ENCODE measurements around the gene RPL9. TPM values are rescaled to one million over a fixed set of nuclear protein-coding genes. Genes with fewer than 3 reads are reported as not detected.
A peak's percentile ranks its signal among the peaks of the same experiment; 100 is the strongest.
"Not testable (repeated sequence)": the region's sequence is repeated elsewhere in the genome, so short reads cannot be mapped to it uniquely, and the experiment has no call there.

The RPL9 gene
- total and polyA plus RNA-seq, 4 donors = 1,118 to 6,864 (median 1,912) TPM

DNA sequence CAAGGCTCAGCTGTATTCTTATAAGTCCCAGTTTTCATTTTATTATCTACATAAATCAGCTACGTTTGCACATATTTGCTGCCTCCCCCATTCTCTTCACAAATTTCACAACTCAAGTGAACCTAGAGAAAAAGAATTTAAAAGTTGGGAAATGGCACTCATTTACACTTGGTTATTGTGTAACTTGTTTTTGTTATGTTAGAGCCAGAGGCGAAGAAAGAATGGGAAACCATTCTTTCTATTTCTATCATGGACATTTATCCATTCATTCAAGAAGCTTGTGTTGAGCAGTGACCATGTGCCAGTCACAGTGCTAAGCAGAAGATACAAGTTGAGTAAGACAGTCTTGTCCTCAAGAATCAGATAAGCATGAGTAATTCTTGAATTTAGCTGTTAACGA lies 13.7 kb upstream of the RPL9 start:
- H3K9me3 ChIP-seq (ENCODE audit: control insufficient read depth, low read length) = no peaks in the 10 kb centered on the region
- H3K36me3 ChIP-seq (ENCODE audit: control insufficient read depth in 1 of 2, insufficient read depth in 2 of 2, low read length in 1 of 2) = no peaks in the 10 kb centered on the region
- no peaks in the 10 kb centered on the region for H3K27me3 ChIP-seq (ENCODE audit: control insufficient read depth in 1 of 2, insufficient read depth in 2 of 2, low read length in 1 of 2)
- DNase-seq = no peak
- no peak for ATAC-seq (ENCODE audit: low FRiP score)
- intact Hi-C loops (cut with DNase I) = loop anchor here in 1 of 2 donors (5.0 kb wide), 2 partner anchors 55 to 505 kb away; partner anchors contain the start of genes PDS5A and UGDH
- H3K4me3 ChIP-seq (ENCODE audit: low read length in 2 of 2) = no peak overlapping the region
- no peak overlapping the region for H3K27ac ChIP-seq (ENCODE audit: low read depth in 1 of 2, low read length in 2 of 2)
- 89% methylated on average over 3 of the region's 3 CpGs for WGBS, 2 donors
- no peaks in the 10 kb centered on the region for H3K4me1 ChIP-seq (ENCODE audit: control insufficient read depth in 1 of 2, insufficient read depth in 2 of 2, low read length in 2 of 2)

- Histone ChIP-seq H3K27me3 (ENCODE audit: control insufficient read depth in 1 of 2, insufficient read depth in 2 of 2, low read length in 1 of 2) (no peaks in the 10 kb centered on the region), H3K27ac (ENCODE audit: low read depth in 1 of 2, low read length in 2 of 2) (no peak overlapping the region), H3K9me3 (ENCODE audit: control insufficient read depth, low read length) (no peaks in the 10 kb centered on the region), H3K4me1 (ENCODE audit: control insufficient read depth in 1 of 2, insufficient read depth in 2 of 2, low read length in 2 of 2) (no peaks in the 10 kb centered on the region), H3K4me3 (ENCODE audit: low read length in 2 of 2) (no peak overlapping the region), H3K36me3 (ENCODE audit: control insufficient read depth in 1 of 2, insufficient read depth in 2 of 2, low read length in 1 of 2) (no peaks in the 10 kb centered on the region)
- no peak for ATAC-seq (ENCODE audit: low FRiP score)
- intact Hi-C loops (cut with DNase I) = loop anchor here in 1 of 2 donors (5.0 kb wide), 2 partner anchors 57 to 507 kb away; partner anchors contain the start of genes PDS5A and UGDH
- 81 to 85% methylated on average over 1 of the region's 1 CpG for WGBS, 2 donors
- DNase-seq = no peak
Measured at GRCh38 chr4:39470402-39470801, 11.7 kb upstream of the RPL9 start.

GRCh38 chr4:39469429-39470077 lies 10.8 kb upstream of the RPL9 start:
- DNase-seq (no peak), ATAC-seq (ENCODE audit: low FRiP score) (peak; percentile 93)
- intact Hi-C loops (cut with DNase I) = loop anchor here (2.0 to 5.0 kb wide), 4 partner anchors 58 to 508 kb away; partner anchors contain the start of genes PDS5A (in 1 of the 2) and UGDH (in 1 of the 2)
- no peaks in the 10 kb centered on the region for H3K4me1 ChIP-seq (ENCODE audit: control insufficient read depth in 1 of 2, insufficient read depth in 2 of 2, low read length in 2 of 2)
- no peaks in the 10 kb centered on the region for H3K27me3 ChIP-seq (ENCODE audit: control insufficient read depth in 1 of 2, insufficient read depth in 2 of 2, low read length in 1 of 2)
- H3K36me3 ChIP-seq (ENCODE audit: control insufficient read depth in 1 of 2, insufficient read depth in 2 of 2, low read length in 1 of 2) = peaks cover 0 to 3% of the 10 kb centered on the region in 2 donors
- H3K4me3 ChIP-seq (ENCODE audit: low read length in 2 of 2) = no peak overlapping the region
- peak overlapping the region in 1 of 2 donors; percentile 64 for H3K27ac ChIP-seq (ENCODE audit: low read depth in 1 of 2, low read length in 2 of 2)
- WGBS, 2 donors = 58 to 64% methylated on average over 4 of the region's 4 CpGs
- H3K9me3 ChIP-seq (ENCODE audit: control insufficient read depth, low read length) = no peaks in the 10 kb centered on the region

DNA sequence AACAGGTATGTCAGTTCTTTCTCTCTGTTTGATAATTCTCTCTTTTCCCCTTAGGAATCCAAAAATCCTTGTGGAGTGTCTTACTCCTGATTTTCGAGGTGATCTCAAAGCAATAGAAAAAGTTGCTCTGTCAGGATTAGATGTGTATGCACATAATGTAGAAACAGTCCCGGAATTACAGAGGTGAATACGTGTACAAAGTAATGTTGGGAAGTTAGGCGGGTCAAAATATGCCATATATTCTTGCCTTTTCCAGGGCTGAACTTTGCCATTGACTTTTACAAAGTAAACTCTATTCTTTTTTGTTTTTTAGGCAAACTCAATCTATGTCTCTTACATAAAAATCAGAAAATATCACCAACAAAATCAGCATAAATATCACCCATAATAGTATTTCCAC lies 8.7 kb upstream of the RPL9 start:
- Histone ChIP-seq H3K36me3 (ENCODE audit: control insufficient read depth in 1 of 2, insufficient read depth in 2 of 2, low read length in 1 of 2) (peaks cover 0 to 5% of the 10 kb centered on the region in 2 donors), H3K4me3 (ENCODE audit: low read length in 2 of 2) (no peak overlapping the region), H3K9me3 (ENCODE audit: control insufficient read depth, low read length) (no peaks in the 10 kb centered on the region), H3K27me3 (ENCODE audit: control insufficient read depth in 1 of 2, insufficient read depth in 2 of 2, low read length in 1 of 2) (no peaks in the 10 kb centered on the region), H3K27ac (ENCODE audit: low read depth in 1 of 2, low read length in 2 of 2) (no peak overlapping the region), H3K4me1 (ENCODE audit: control insufficient read depth in 1 of 2, insufficient read depth in 2 of 2, low read length in 2 of 2) (no peaks in the 10 kb centered on the region)
- WGBS, 2 donors = 89 to 92% methylated on average over 4 of the region's 4 CpGs
- no peak for DNase-seq
- intact Hi-C loops (cut with DNase I) = loop anchor here in 1 of 2 donors (5.0 kb wide), 1 partner anchor 190 kb away; no protein-coding TSS in a partner anchor
- ATAC-seq (ENCODE audit: low FRiP score) = no peak

- intact Hi-C loops (cut with DNase I) = loop anchor here in 1 of 2 donors (5.0 kb wide), 1 partner anchor 191 kb away; no protein-coding TSS in a partner anchor
- no peak overlapping the region for H3K4me3 ChIP-seq (ENCODE audit: low read length in 2 of 2)
- WGBS, 2 donors = 65 to 69% methylated on average over 4 of the region's 4 CpGs
- no peaks in the 10 kb centered on the region for H3K4me1 ChIP-seq (ENCODE audit: control insufficient read depth in 1 of 2, insufficient read depth in 2 of 2, low read length in 2 of 2)
- ATAC-seq (ENCODE audit: low FRiP score) (no peak), DNase-seq (no peak)
- no peak overlapping the region for H3K27ac ChIP-seq (ENCODE audit: low read depth in 1 of 2, low read length in 2 of 2)
- H3K27me3 ChIP-seq (ENCODE audit: control insufficient read depth in 1 of 2, insufficient read depth in 2 of 2, low read length in 1 of 2) = no peaks in the 10 kb centered on the region
- H3K36me3 ChIP-seq (ENCODE audit: control insufficient read depth in 1 of 2, insufficient read depth in 2 of 2, low read length in 1 of 2) = peaks cover 0 to 5% of the 10 kb centered on the region in 2 donors
- no peaks in the 10 kb centered on the region for H3K9me3 ChIP-seq (ENCODE audit: control insufficient read depth, low read length)
Measured at GRCh38 chr4:39466747-39467146, 8.0 kb upstream of the RPL9 start.

DNA sequence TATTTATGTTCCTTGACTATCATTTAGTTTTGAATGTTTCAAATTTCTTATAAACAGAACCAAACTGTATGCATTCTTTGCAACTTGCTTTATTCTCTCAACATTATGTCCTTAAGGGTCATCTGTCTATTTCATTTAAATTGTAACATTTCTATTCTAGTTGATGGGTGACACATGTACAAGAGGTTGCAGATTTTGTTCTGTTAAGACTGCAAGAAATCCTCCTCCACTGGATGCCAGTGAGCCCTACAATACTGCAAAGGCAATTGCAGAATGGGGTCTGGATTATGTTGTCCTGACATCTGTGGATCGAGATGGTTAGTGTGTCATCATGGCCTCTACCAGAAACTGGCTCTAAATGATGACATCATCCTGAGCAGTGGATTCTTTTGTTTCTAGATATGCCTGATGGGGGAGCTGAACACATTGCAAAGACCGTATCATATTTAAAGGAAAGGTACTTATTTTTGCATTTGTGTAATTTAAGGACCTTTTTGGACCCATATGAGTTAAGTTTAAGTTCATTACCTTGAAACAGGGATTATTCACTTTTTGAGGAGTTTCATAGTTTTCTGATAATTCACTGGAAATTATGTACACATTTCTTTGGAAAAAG lies 6.3 kb upstream of the RPL9 start:
- Histone ChIP-seq H3K4me1 (ENCODE audit: control insufficient read depth in 1 of 2, insufficient read depth in 2 of 2, low read length in 2 of 2) (no peaks in the 10 kb centered on the region), H3K9me3 (ENCODE audit: control insufficient read depth, low read length) (no peaks in the 10 kb centered on the region), H3K36me3 (ENCODE audit: control insufficient read depth in 1 of 2, insufficient read depth in 2 of 2, low read length in 1 of 2) (peaks cover 0 to 5% of the 10 kb centered on the region in 2 donors), H3K4me3 (ENCODE audit: low read length in 2 of 2) (no peak overlapping the region), H3K27me3 (ENCODE audit: control insufficient read depth in 1 of 2, insufficient read depth in 2 of 2, low read length in 1 of 2) (no peaks in the 10 kb centered on the region), H3K27ac (ENCODE audit: low read depth in 1 of 2, low read length in 2 of 2) (no peak overlapping the region)
- ATAC-seq (ENCODE audit: low FRiP score) (no peak), DNase-seq (no peak)
- WGBS, 2 donors = 33 to 36% methylated on average over 2 of the region's 2 CpGs
- intact Hi-C loops (cut with DNase I) = loop anchor here in 1 of 2 donors (5.0 kb wide), 1 partner anchor 192 kb away; no protein-coding TSS in a partner anchor

GRCh38 chr4:39458161-39458504 lies 589 bp downstream of the RPL9 start:
- ATAC-seq (ENCODE audit: low FRiP score); H3K4me1 ChIP-seq (ENCODE audit: control insufficient read depth in 1 of 2, insufficient read depth in 2 of 2, low read length in 2 of 2); H3K9me3 ChIP-seq (ENCODE audit: control insufficient read depth, low read length); H3K27me3 ChIP-seq (ENCODE audit: control insufficient read depth in 1 of 2, insufficient read depth in 2 of 2, low read length in 1 of 2); DNase-seq; H3K36me3 ChIP-seq (ENCODE audit: control insufficient read depth in 1 of 2, insufficient read depth in 2 of 2, low read length in 1 of 2): not testable (repeated sequence)
- intact Hi-C loops (cut with DNase I) = loop anchor here (2.0 to 10.0 kb wide), 3 partner anchors 93 to 519 kb away; partner anchors contain the start of genes PDS5A (in 1 of the 2), RFC1 (in 1 of the 2) and SMIM14 (in 1 of the 2)
- WGBS, 2 donors = 0 to 1% methylated on average over 13 of the region's 13 CpGs
- Histone ChIP-seq H3K4me3 (ENCODE audit: low read length in 2 of 2) (peak overlapping the region; percentile 55 to 60), H3K27ac (ENCODE audit: low read depth in 1 of 2, low read length in 2 of 2) (peak overlapping the region; percentile 37 to 95)

- no peak for DNase-seq
- no peak overlapping the region for H3K27ac ChIP-seq (ENCODE audit: low read depth in 1 of 2, low read length in 2 of 2)
- intact Hi-C loops (cut with DNase I) = loop anchor here in 1 of 2 donors (10.0 kb wide), 1 partner anchor 92 kb away; the partner anchor contains the start of gene RFC1
Measured at GRCh38 chr4:39456946-39457763, 1.6 kb downstream of the RPL9 start.

More at GRCh38 chr4:39456946-39457763, 1.6 kb downstream of the RPL9 start:
- peaks cover 0 to 1% of the 10 kb centered on the region in 2 donors for H3K4me1 ChIP-seq (ENCODE audit: control insufficient read depth in 1 of 2, insufficient read depth in 2 of 2, low read length in 2 of 2)
- H3K27me3 ChIP-seq (ENCODE audit: control insufficient read depth in 1 of 2, insufficient read depth in 2 of 2, low read length in 1 of 2) = no peaks in the 10 kb centered on the region
- ATAC-seq (ENCODE audit: low FRiP score) = no peak
- H3K4me3 ChIP-seq (ENCODE audit: low read length in 2 of 2) = peak overlapping the region; percentile 34 to 55
- 73 to 74% methylated on average over 10 of the region's 10 CpGs for WGBS, 2 donors
- H3K36me3 ChIP-seq (ENCODE audit: control insufficient read depth in 1 of 2, insufficient read depth in 2 of 2, low read length in 1 of 2) = peaks cover 0 to 5% of the 10 kb centered on the region in 2 donors
- H3K9me3 ChIP-seq (ENCODE audit: control insufficient read depth, low read length) = no peaks in the 10 kb centered on the region
